ENCODE data around the gene KLF11. TPM values are rescaled to one million over a fixed set of nuclear protein-coding genes. Genes with fewer than 3 reads are reported as not detected.

KLF11 gene
- 10 to 100 TPM; 26.7 to 29.6 TPM for total RNA-seq
- 7.2 TPM for polyA plus RNA-seq (2013, experiment 1 of 2)
- 8.6 TPM for polyA plus RNA-seq (2013, experiment 2 of 2)
- total RNA-seq: 6.2 to 90.0 (median 15.4) reads per million in 172 experiments

DNA sequence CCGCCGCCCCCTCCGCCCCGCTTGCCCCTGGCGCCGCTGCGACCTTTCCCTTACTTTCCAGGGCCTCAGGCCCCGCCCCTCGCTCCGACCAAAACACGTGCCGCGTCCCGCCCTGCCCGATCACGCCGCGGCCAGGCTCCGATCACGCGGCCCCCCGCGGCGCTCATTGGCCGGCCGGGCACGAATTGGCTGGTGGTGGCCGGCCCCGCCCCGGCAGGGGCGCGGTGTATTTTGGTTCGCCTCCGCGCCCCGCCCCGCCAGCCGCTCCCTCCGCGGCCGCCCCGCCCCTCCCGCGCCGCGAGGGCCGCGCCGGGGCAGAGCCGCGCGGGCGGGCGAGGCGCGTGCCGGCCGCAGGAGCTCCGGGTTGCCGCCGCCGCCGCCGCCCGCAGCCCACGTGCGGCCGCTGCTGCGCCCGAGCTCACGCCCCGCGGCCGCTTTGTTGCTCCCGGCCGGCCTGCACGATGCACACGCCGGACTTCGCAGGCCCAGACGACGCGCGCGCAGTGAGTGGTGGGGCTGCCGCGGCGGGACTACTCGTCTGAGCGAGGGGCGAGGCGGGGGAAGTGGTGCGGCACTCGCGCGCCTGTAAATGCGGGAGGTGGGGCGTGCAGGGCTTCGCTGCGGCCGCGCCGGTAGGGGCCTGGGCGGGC is at the start of gene KLF11:
TSS of gene KLF11 (plus strand) at position 295 of the 650 bp plus-strand sequence. CDS start at position 462, 167 bp downstream.
- ChIA-PET POLR2A (interaction anchor here (0.6 to 4.5 kb wide), 10 partner anchors 14 to 621 kb away, joined by 3 to 30 read pairs (median 8); partner anchors contain the start of genes ADAM17, HPCAL1, ITGB1BP1 and ODC1), CTCF (interaction anchor here (1.3 to 9.4 kb wide), 4 partner anchors 8 to 229 kb away, joined by 4 to 107 read pairs (median 8); no protein-coding TSS in a partner anchor)
- Mint-ChIP-seq H3K36me3 (ENCODE audit: low read depth) (peaks cover 27% of the 10 kb centered on the region), H3K4me3 (peak within 1 kb of the TSS; percentile 95), H3K9me3 (no peaks in the 10 kb centered on the region), H3K4me1 (ENCODE audit: low read depth) (peaks cover 31% of the 10 kb centered on the region), H3K27me3 (no peaks in the 10 kb centered on the region), H3K27ac (peak within 1 kb of the TSS; percentile 96)
- Histone ChIP-seq H3K4me3 (ENCODE audit: low read length) (peak within 1 kb of the TSS; percentile 62), H3K9me3 (ENCODE audit: control insufficient read depth in 1 of 2, insufficient read depth in 1 of 2, low read length in 2 of 2) (no peaks in the 10 kb centered on the region), H3K4me1 (ENCODE audit: insufficient read depth, low read length) (peaks cover 26% of the 10 kb centered on the region), H3K27me3 (ENCODE audit: control insufficient read depth in 1 of 2, insufficient read depth in 2 of 2, low read length in 2 of 2) (no peaks in the 10 kb centered on the region), H3K27ac (ENCODE audit: low read depth in 1 of 2, low read length in 2 of 2) (peak within 1 kb of the TSS; percentile 77 to 79), H3K36me3 (ENCODE audit: insufficient read depth, low read length) (peaks cover 7% of the 10 kb centered on the region)
- ATAC-seq (ENCODE audit: poor library complexity) (peak; percentile 58), DNase-seq (peak; percentile 64 to 94 (median 78))
- no peak for TF ChIP-seq CTCF (IDR thresholded peaks at IDR 0.05)
- intact Hi-C loops (cut with DNase I, micrococcal nuclease): loop anchor here in 1 of 2 experiments (2.0 to 10.0 kb wide), 6 partner anchors 91 to 1039 kb away; partner anchors contain the start of genes ADAM17, CPSF3, IAH1 and ITGB1BP1

DNA sequence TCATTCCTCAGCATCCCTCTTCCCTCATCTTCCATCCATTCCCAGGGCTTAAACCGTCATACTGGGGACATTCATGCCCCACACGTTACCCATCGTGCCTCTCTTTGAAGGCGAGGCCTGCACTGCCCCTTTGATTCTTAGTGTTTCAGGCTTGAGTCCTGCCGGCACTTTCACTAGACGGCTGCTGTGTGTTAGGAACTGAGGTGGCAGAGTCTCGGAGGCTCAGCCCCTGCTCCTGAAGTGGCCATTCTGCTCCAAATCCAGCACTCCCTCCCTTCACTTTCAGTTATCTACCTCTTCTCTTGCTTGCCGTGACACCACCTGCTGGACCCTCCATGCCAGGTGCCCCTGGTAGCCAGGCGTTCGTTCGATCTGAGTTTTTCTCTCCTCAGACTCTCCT is 48.9 kb upstream of the KLF11 start:
- Mint-ChIP-seq H3K27ac (no peak overlapping the region), H3K9me3 (no peaks in the 10 kb centered on the region), H3K4me1 (ENCODE audit: low read depth) (no peaks in the 10 kb centered on the region), H3K36me3 (ENCODE audit: low read depth) (no peaks in the 10 kb centered on the region), H3K4me3 (no peak overlapping the region), H3K27me3 (no peaks in the 10 kb centered on the region)
- DNase-seq (no peak), ATAC-seq (ENCODE audit: poor library complexity) (no peak)
- Histone ChIP-seq H3K9me3 (ENCODE audit: control insufficient read depth in 1 of 2, insufficient read depth in 1 of 2, low read length in 2 of 2) (no peaks in the 10 kb centered on the region), H3K27me3 (ENCODE audit: control insufficient read depth in 1 of 2, insufficient read depth in 2 of 2, low read length in 2 of 2) (no peaks in the 10 kb centered on the region), H3K4me3 (ENCODE audit: low read length) (no peak overlapping the region), H3K36me3 (ENCODE audit: insufficient read depth, low read length) (no peaks in the 10 kb centered on the region), H3K27ac (ENCODE audit: low read depth in 1 of 2, low read length in 2 of 2) (no peak overlapping the region), H3K4me1 (ENCODE audit: insufficient read depth, low read length) (no peaks in the 10 kb centered on the region)
- CTCF ChIA-PET: no interaction called here
- POLR2A ChIA-PET: no interaction called here
- intact Hi-C loops (cut with DNase I, micrococcal nuclease): no loop called here
- no peak for TF ChIP-seq CTCF (IDR thresholded peaks at IDR 0.05)

- no peaks in the 10 kb centered on the region for H3K4me1 ChIP-seq (ENCODE audit: insufficient read depth, low read length)
- no peaks in the 10 kb centered on the region for H3K9me3 ChIP-seq (ENCODE audit: control insufficient read depth in 1 of 2, insufficient read depth in 1 of 2, low read length in 2 of 2)
- intact Hi-C loops (cut with DNase I, micrococcal nuclease): no loop called here
- Mint-ChIP-seq H3K4me1 (ENCODE audit: low read depth) (no peaks in the 10 kb centered on the region), H3K27me3 (no peaks in the 10 kb centered on the region), H3K36me3 (ENCODE audit: low read depth) (no peaks in the 10 kb centered on the region), H3K27ac (no peak overlapping the region), H3K4me3 (no peak overlapping the region), H3K9me3 (no peaks in the 10 kb centered on the region)
- ChIA-PET POLR2A (no interaction called here), CTCF (no interaction called here)
- DNase-seq: no peak
- no peaks in the 10 kb centered on the region for H3K36me3 ChIP-seq (ENCODE audit: insufficient read depth, low read length)
- no peak overlapping the region for H3K27ac ChIP-seq (ENCODE audit: low read depth in 1 of 2, low read length in 2 of 2)
- ATAC-seq (ENCODE audit: poor library complexity): no peak
- TF ChIP-seq CTCF (IDR thresholded peaks at IDR 0.05): no peak
- H3K27me3 ChIP-seq (ENCODE audit: control insufficient read depth in 1 of 2, insufficient read depth in 2 of 2, low read length in 2 of 2): no peaks in the 10 kb centered on the region
- no peak overlapping the region for H3K4me3 ChIP-seq (ENCODE audit: low read length)
Measured at GRCh38 chr2:9995059-9995458, 48.3 kb upstream of the KLF11 start.

Data from CD4-positive, alpha-beta T cell (primary cell).